Measurements from ENCODE around the gene MDH1B.

DNA sequence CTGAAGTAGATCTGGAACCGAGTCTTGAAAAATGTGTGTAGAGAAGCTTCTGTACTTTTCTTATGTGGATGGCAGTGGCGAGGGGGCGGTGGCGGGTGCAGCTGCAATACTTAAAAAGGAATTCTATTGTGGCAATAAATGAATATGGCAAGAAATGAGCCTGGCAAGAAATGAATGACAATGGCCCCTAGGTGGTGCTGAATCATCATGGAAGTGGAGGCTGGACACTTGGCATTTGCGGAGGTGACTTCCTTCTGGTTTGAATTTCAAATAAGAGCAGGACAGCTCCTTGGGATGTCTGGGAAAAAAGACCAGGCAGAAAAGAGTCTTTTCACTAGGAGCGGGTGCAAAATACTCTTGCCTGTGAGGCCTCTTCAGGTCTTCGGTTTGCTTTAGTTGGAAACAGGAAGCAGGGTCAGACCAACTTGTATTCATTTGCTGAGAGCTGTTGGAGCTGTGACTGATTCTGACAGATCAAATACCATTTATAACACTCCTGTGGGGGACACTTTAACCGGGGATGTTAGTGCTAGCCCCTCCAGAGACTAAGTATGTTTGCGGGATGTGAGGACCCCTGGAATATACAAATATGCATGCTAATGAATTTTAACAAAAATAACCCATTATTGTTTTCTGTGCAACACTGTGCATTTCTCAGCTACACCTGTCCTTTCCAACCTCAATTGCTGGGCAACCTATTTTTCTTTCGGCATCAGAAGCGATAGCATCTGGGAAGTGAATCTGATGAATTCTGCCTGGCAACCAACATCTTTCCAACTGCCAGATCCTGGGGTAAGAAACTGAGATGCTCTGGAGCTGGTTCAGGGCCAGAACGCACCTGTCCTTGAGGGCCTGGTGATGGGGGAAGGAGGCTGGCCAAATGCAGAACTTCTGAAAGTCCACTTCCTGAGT lies 35.6 kb upstream of the MDH1B start:
- TF ChIP-seq, protein P1, sequence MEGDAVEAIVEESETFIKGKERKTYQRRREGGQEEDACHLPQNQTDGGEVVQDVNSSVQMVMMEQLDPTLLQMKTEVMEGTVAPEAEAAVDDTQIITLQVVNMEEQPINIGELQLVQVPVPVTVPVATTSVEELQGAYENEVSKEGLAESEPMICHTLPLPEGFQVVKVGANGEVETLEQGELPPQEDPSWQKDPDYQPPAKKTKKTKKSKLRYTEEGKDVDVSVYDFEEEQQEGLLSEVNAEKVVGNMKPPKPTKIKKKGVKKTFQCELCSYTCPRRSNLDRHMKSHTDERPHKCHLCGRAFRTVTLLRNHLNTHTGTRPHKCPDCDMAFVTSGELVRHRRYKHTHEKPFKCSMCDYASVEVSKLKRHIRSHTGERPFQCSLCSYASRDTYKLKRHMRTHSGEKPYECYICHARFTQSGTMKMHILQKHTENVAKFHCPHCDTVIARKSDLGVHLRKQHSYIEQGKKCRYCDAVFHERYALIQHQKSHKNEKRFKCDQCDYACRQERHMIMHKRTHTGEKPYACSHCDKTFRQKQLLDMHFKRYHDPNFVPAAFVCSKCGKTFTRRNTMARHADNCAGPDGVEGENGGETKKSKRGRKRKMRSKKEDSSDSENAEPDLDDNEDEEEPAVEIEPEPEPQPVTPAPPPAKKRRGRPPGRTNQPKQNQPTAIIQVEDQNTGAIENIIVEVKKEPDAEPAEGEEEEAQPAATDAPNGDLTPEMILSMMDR (IDR thresholded peaks at IDR 0.05; ENCODE audit: extremely low read depth in 1 of 2, insufficient read depth in 1 of 2, low read depth in 1 of 2, low read length in 2 of 2) = peak; percentile 55 to 68
- TF ChIP-seq POLR2AphosphoS5 (IDR thresholded peaks at IDR 0.05; ENCODE audit: insufficient read depth, low read depth, low read length) (no peak), MAX (IDR thresholded peaks at IDR 0.05; ENCODE audit: insufficient read depth, insufficient read length) (no peak), POLR2A (IDR thresholded peaks at IDR 0.05; ENCODE audit: low read depth, low read length) (no peak), JUN (IDR thresholded peaks at IDR 0.05; ENCODE audit: borderline replicate concordance, insufficient read depth, insufficient read length, low read depth) (no peak), EZH2 (IDR thresholded peaks at IDR 0.05; ENCODE audit: borderline replicate concordance, low read depth, low read length, severe bottlenecking) (no peak), FOS (IDR thresholded peaks at IDR 0.05; ENCODE audit: borderline replicate concordance, insufficient read depth, low read length) (no peak), GATA2 (IDR thresholded peaks at IDR 0.05; ENCODE audit: insufficient read depth, insufficient read length, low read depth, low read length) (no peak)
